Measurements from ENCODE around the gene PLCXD3. TPM values are rescaled to one million over a fixed set of nuclear protein-coding genes. Genes with fewer than 3 reads are reported as not detected.

Gene PLCXD3
- total RNA-seq, 2 donors from 2014 or later = 1.1 to 3.5 TPM

- no peaks in the 10 kb centered on the region for H3K36me3 ChIP-seq
- H3K9me3 ChIP-seq = no peaks in the 10 kb centered on the region
- TF ChIP-seq CTCF (IDR thresholded peaks at IDR 0.05) (no peak), POLR2A (IDR thresholded peaks at IDR 0.05) (no peak), POLR2AphosphoS5 (IDR thresholded peaks at IDR 0.05) (no peak)
- H3K27me3 ChIP-seq (replicated peaks; ENCODE audit: insufficient read depth) = no peaks in the 10 kb centered on the region
- no peak overlapping the region for H3K4me3 ChIP-seq
- intact Hi-C loops (cut with DNase I) = no loop called here
- no peaks in the 10 kb centered on the region for H3K4me1 ChIP-seq (replicated peaks)
- WGBS = 73% methylated on average over 4 of the region's 4 CpGs
- no peak overlapping the region for H3K27ac ChIP-seq
- no peak for DNase-seq (ENCODE audit: low spot score)
These were observed 160.6 kb downstream of the PLCXD3 start for GRCh38 chr5:41349846-41350245.

GRCh38 chr5:41347569-41347968 is 162.8 kb downstream of the PLCXD3 start:
- no peak for TF ChIP-seq CTCF (IDR thresholded peaks at IDR 0.05)
- TF ChIP-seq POLR2A (IDR thresholded peaks at IDR 0.05) = no peak
- TF ChIP-seq POLR2AphosphoS5 (IDR thresholded peaks at IDR 0.05) = no peak
- no peak for DNase-seq (ENCODE audit: low spot score)
- H3K36me3 ChIP-seq = no peaks in the 10 kb centered on the region
- 91% methylated on average over 1 of the region's 1 CpG for WGBS
- H3K4me1 ChIP-seq (replicated peaks) = no peaks in the 10 kb centered on the region
- no peaks in the 10 kb centered on the region for H3K9me3 ChIP-seq
- H3K27ac ChIP-seq = no peak overlapping the region
- no peaks in the 10 kb centered on the region for H3K27me3 ChIP-seq (replicated peaks; ENCODE audit: insufficient read depth)
- H3K4me3 ChIP-seq = no peak overlapping the region
- intact Hi-C loops (cut with DNase I) = no loop called here

GRCh38 chr5:41346609-41347008 is 163.8 kb downstream of the PLCXD3 start:
- no peak for TF ChIP-seq CTCF (IDR thresholded peaks at IDR 0.05)
- no peak for TF ChIP-seq POLR2A (IDR thresholded peaks at IDR 0.05)
- no peak for TF ChIP-seq POLR2AphosphoS5 (IDR thresholded peaks at IDR 0.05)
- no peak for DNase-seq (ENCODE audit: low spot score)
- intact Hi-C loops (cut with DNase I) = no loop called here
- H3K27ac ChIP-seq = no peak overlapping the region
- no peaks in the 10 kb centered on the region for H3K9me3 ChIP-seq
- H3K36me3 ChIP-seq = no peaks in the 10 kb centered on the region
- no peak overlapping the region for H3K4me3 ChIP-seq
- no peaks in the 10 kb centered on the region for H3K27me3 ChIP-seq (replicated peaks; ENCODE audit: insufficient read depth)
- WGBS = 20% methylated on average over 5 of the region's 5 CpGs
- H3K4me1 ChIP-seq (replicated peaks) = no peaks in the 10 kb centered on the region

- TF ChIP-seq CTCF (IDR thresholded peaks at IDR 0.05) (no peak), POLR2AphosphoS5 (IDR thresholded peaks at IDR 0.05) (no peak), POLR2A (IDR thresholded peaks at IDR 0.05) (no peak)
- intact Hi-C loops (cut with DNase I) = no loop called here
These were observed 165.1 kb downstream of the PLCXD3 start for GRCh38 chr5:41345295-41345694.

GRCh38 chr5:41339339-41339738 is 171.1 kb downstream of the PLCXD3 start:
- WGBS = 86% methylated on average over 1 of the region's 1 CpG
- DNase-seq (ENCODE audit: low spot score) = no peak
- H3K27me3 ChIP-seq (replicated peaks; ENCODE audit: insufficient read depth) = no peaks in the 10 kb centered on the region
- H3K36me3 ChIP-seq = no peaks in the 10 kb centered on the region
- H3K27ac ChIP-seq = no peak overlapping the region
- no peak for TF ChIP-seq POLR2A (IDR thresholded peaks at IDR 0.05)
- TF ChIP-seq POLR2AphosphoS5 (IDR thresholded peaks at IDR 0.05) = no peak
- TF ChIP-seq CTCF (IDR thresholded peaks at IDR 0.05) = no peak
- H3K4me3 ChIP-seq = no peak overlapping the region
- no peaks in the 10 kb centered on the region for H3K9me3 ChIP-seq
- intact Hi-C loops (cut with DNase I) = no loop called here
- no peaks in the 10 kb centered on the region for H3K4me1 ChIP-seq (replicated peaks)

More at GRCh38 chr5:41345295-41345694, 165.1 kb downstream of the PLCXD3 start:
- no peaks in the 10 kb centered on the region for H3K9me3 ChIP-seq
- WGBS = 44% methylated on average over 1 of the region's 1 CpG
- no peaks in the 10 kb centered on the region for H3K27me3 ChIP-seq (replicated peaks; ENCODE audit: insufficient read depth)
- H3K4me3 ChIP-seq = no peak overlapping the region
- no peaks in the 10 kb centered on the region for H3K4me1 ChIP-seq (replicated peaks)
- no peak for DNase-seq (ENCODE audit: low spot score)
- no peaks in the 10 kb centered on the region for H3K36me3 ChIP-seq
- no peak overlapping the region for H3K27ac ChIP-seq

Data from prostate gland (tissue), 2 donors.